PC-9 (cell line): ENCODE measurements around the gene HIPK1.

Source experiments
- CTCF ChIP-seq: fragments of 200-600 bp; sonication (generic); conservative IDR thresholded peaks from 2 replicates; pipeline ENCODE4 v1.6.1; 2017; ENCODE audit warnings: mixed run types, antibody characterized with exemption, mild to moderate bottlenecking, moderate library complexity
- EZH2 ChIP-seq: fragments of 200-600 bp; sonication (generic); IDR thresholded peaks from 2 replicates; pipeline ENCODE4 v1.8.0; 2017; ENCODE audit warnings: antibody characterized with exemption, low read depth

DNA sequence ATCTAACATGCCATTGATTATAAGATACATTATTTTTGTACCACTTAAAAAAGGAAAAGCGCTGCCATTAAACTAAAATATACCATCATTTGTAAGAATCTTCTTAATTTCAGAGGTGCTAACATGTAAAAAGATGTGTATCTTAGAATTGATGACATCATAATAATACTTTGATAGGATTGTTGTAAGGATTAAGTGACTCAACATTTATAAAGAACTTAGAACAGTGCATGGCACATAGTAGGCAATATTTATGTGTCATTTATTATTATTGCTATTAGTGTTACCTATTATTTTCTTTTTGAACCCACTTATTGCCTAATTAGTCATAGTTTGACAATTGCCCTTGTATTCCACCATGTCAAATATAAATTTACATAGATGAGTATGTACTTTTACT is 21.8 kb downstream of the HIPK1 start:
- TF ChIP-seq EZH2 (no peak), CTCF (no peak)
